HepG2 (cell line): ENCODE results near the gene TBATA. TPM values are rescaled to one million over a fixed set of nuclear protein-coding genes. Genes with fewer than 3 reads are reported as not detected.
A peak's percentile ranks its signal among the peaks of the same experiment; 100 is the strongest.

ENCODE experiments used
- ARID3A ChIP-seq: IDR thresholded peaks from 2 replicates; pipeline ENCODE4 v1.6.1; 2012; ENCODE audit warnings: low read depth, low read length, improper control_type of control experiment
- BORCS8-MEF2B ChIP-seq: sonication (generic); formaldehyde crosslinking; IDR thresholded peaks from 2 replicates; pipeline ENCODE4 v1.8.0; 2022; ENCODE audit warnings: mild to moderate bottlenecking, missing genetic modification reagents
- DNMT3B ChIP-seq: conservative IDR thresholded peaks from 2 replicates; pipeline ENCODE4 v1.6.1; 2016; ENCODE audit warnings: missing biosample characterization, control low read depth
- EED ChIP-seq: sonication (generic); formaldehyde crosslinking; IDR thresholded peaks from 2 replicates; pipeline ENCODE4 v1.5.0; 2020; ENCODE audit warnings: mild to moderate bottlenecking, missing genetic modification reagents
- ELF3 ChIP-seq: IDR thresholded peaks from 2 replicates; pipeline ENCODE4 v1.6.1; 2016; ENCODE audit warnings: missing genetic modification reagents, missing compliant biosample characterization
- GPBP1L1 ChIP-seq: sonication (generic); formaldehyde crosslinking; IDR thresholded peaks from 2 replicates; pipeline ENCODE4 v1.5.0; 2020; ENCODE audit warnings: mild to moderate bottlenecking, missing genetic modification reagents
- IKZF4 ChIP-seq: sonication (generic); formaldehyde crosslinking; IDR thresholded peaks from 2 replicates; pipeline ENCODE4 v1.5.1; 2020; ENCODE audit warnings: borderline replicate concordance, mild to moderate bottlenecking, low read depth, missing genetic modification reagents; ENCODE audit errors: not compliant biosample characterization
- KAT2B ChIP-seq: fragments of 150-350 bp; IDR thresholded peaks from 2 replicates; pipeline ENCODE4 v1.6.1; 2014; ENCODE audit warnings: low read depth, low read length, borderline replicate concordance
- KAT8 ChIP-seq: IDR thresholded peaks from 2 replicates; pipeline ENCODE4 v1.6.1; 2016; ENCODE audit warnings: missing genetic modification reagents, missing compliant biosample characterization
- KMT2A ChIP-seq: sonication (generic); formaldehyde crosslinking; IDR thresholded peaks from 2 replicates; pipeline ENCODE4 v1.4.0; 2020; ENCODE audit warnings: missing genetic modification reagents
- MTF2 ChIP-seq: sonication (generic); formaldehyde crosslinking; IDR thresholded peaks from 2 replicates; pipeline ENCODE4 v1.5.0; 2020; ENCODE audit warnings: missing genetic modification reagents, borderline replicate concordance
- NKX3-1 ChIP-seq: sonication (generic); formaldehyde crosslinking; IDR thresholded peaks from 2 replicates; pipeline ENCODE4 v1.5.0; 2020; ENCODE audit warnings: missing genetic modification reagents
- PTBP1 ChIP-seq: fragments of 200-400 bp; formaldehyde crosslinking; IDR thresholded peaks from 2 replicates; pipeline ENCODE4 v1.6.1; 2018; ENCODE audit warnings: low read length, low read depth; ENCODE audit not compliant: poor library complexity, severe bottlenecking
- SP1 ChIP-seq, 2 experiments: fragments of 450-650 bp in 1 of 2; sonication (generic) in 1 of 2; formaldehyde crosslinking in 1 of 2; IDR thresholded peaks; 2 replicates each; pipeline versions ENCODE4 v1.4.0 to v1.6.1; 2016 to 2020; ENCODE audit warnings: missing genetic modification reagents in 1 of 2
- ZMYM3 ChIP-seq: sonication (generic); formaldehyde crosslinking; IDR thresholded peaks from 2 replicates; pipeline ENCODE4 v1.5.1; 2020; ENCODE audit warnings: mild to moderate bottlenecking, missing genetic modification reagents
- ZNF180 ChIP-seq: sonication (generic); formaldehyde crosslinking; IDR thresholded peaks from 2 replicates; pipeline ENCODE4 v1.4.0; 2020; ENCODE audit warnings: low read depth, missing genetic modification reagents, borderline replicate concordance
- ZNF276 ChIP-seq: sonication (generic); formaldehyde crosslinking; IDR thresholded peaks from 2 replicates; pipeline ENCODE4 v1.4.0; 2020; ENCODE audit warnings: mild to moderate bottlenecking, low read depth, missing genetic modification reagents
- ZNF335 ChIP-seq: sonication (generic); formaldehyde crosslinking; IDR thresholded peaks from 2 replicates; pipeline ENCODE4 v1.4.0; 2020; ENCODE audit warnings: missing genetic modification reagents
- ZNF337 ChIP-seq: sonication (generic); formaldehyde crosslinking; IDR thresholded peaks from 2 replicates; pipeline ENCODE4 v1.5.1; 2020; ENCODE audit warnings: missing genetic modification reagents, low read depth, mild to moderate bottlenecking, borderline replicate concordance
- ZNF362 ChIP-seq: sonication (generic); formaldehyde crosslinking; IDR thresholded peaks from 2 replicates; pipeline ENCODE4 v1.4.0; 2020; ENCODE audit warnings: missing genetic modification reagents, mild to moderate bottlenecking, borderline replicate concordance
- ZNF451 ChIP-seq: sonication (generic); formaldehyde crosslinking; IDR thresholded peaks from 2 replicates; pipeline ENCODE4 v1.5.0; 2020; ENCODE audit warnings: mild to moderate bottlenecking, missing genetic modification reagents
- ZNF558 ChIP-seq: sonication (generic); formaldehyde crosslinking; IDR thresholded peaks from 2 replicates; pipeline ENCODE4 v1.9.0; 2022; ENCODE audit warnings: mild to moderate bottlenecking, missing genetic modification reagents, borderline replicate concordance
- ZNF816 ChIP-seq: sonication (generic); formaldehyde crosslinking; IDR thresholded peaks from 2 replicates; pipeline ENCODE4 v1.8.0; 2022; ENCODE audit warnings: missing genetic modification reagents, mild to moderate bottlenecking, borderline replicate concordance
- ZZZ3 ChIP-seq: sonication (generic); formaldehyde crosslinking; IDR thresholded peaks from 2 replicates; pipeline ENCODE4 v1.4.0; 2020; ENCODE audit warnings: missing genetic modification reagents, mild to moderate bottlenecking, borderline replicate concordance
- polyA plus RNA-seq, 8 experiments: library from polyadenylated mRNA; depleted of rRNA in 3 of 8; stranded (reverse) in 7 of 8; unstranded in 1 of 8; fragments of >200 nt; fragmentation: Illumina TruSeq in 4 of 8; extraction: Trizol in 4 of 8; gene quantifications; 2 replicates each; pipeline versions ENCODE4 v1.2.1 to v1.2.3, GENCODE V29; 2011 to 2016; ENCODE audit warnings: low read depth in 4 of 8, missing spikeins in 1 of 8, mixed read lengths in 1 of 8; ENCODE audit not compliant: insufficient read depth in 1 of 8
- total RNA-seq, 5 experiments: library from RNA; depleted of rRNA; stranded (reverse); fragments of >200 nt; fragmentation: Illumina TruSeq; extraction: Trizol; gene quantifications; 2 replicates each; pipeline ENCODE4 v1.2.3, GENCODE V29; 2016; ENCODE audit warnings: low read depth in 1 of 5

TBATA gene
- total and polyA plus RNA-seq, 2 of the 13 experiments (the other 11 are each of a cell fraction or from before 2014, with no cell fraction given), result not detected

GRCh38 chr10:70815504-70816219, 30.5 kb upstream of the TBATA start, which contains the start of gene SGPL1 (continued):
- TF ChIP-seq PTBP1 (no peak), ELF3 (peak; percentile 77), BORCS8-MEF2B (CRISPR knock-in tag) (peak; percentile 43; the same call in 1 of the 2 replicates), DNMT3B (CRISPR knock-in tag) (no peak), NKX3-1 (no peak), KMT2A (no peak), ARID3A (no peak), ZZZ3 (CRISPR knock-in tag) (no peak), ZNF337 (CRISPR knock-in tag) (no peak), ZMYM3 (no peak), MTF2 (no peak), ZNF816 (no peak), ZNF362 (CRISPR knock-in tag) (no peak), KAT8 (CRISPR knock-in tag) (0 out of 2 replicates have a peak, but pooled peaks have one; percentile 18), ZNF558 (CRISPR knock-in tag) (no peak), ZNF451 (peak; percentile 38; the same call in 1 of the 2 replicates), SP1 (IDR thresholded peaks at IDR 0.05) (no peak), SP1 (CRISPR knock-in tag; IDR thresholded peaks at IDR 0.05) (0 out of 2 replicates have a peak, but pooled peaks have one; percentile 37), GPBP1L1 (CRISPR knock-in tag) (no peak), IKZF4 (CRISPR knock-in tag) (no peak), ZNF335 (CRISPR knock-in tag) (no peak), ZNF276 (CRISPR knock-in tag) (no peak; the same call in 1 of the 2 replicates), EED (CRISPR knock-in tag) (no peak; the same call in 1 of the 2 replicates), ZNF180 (CRISPR knock-in tag) (no peak), KAT2B (no peak)
